Measurements from ENCODE around the gene FGFBP1.
"Not testable (repeated sequence)": the region's sequence is repeated elsewhere in the genome, so short reads cannot be mapped to it uniquely, and the experiment has no call there.

The FGFBP1 gene

DNA sequence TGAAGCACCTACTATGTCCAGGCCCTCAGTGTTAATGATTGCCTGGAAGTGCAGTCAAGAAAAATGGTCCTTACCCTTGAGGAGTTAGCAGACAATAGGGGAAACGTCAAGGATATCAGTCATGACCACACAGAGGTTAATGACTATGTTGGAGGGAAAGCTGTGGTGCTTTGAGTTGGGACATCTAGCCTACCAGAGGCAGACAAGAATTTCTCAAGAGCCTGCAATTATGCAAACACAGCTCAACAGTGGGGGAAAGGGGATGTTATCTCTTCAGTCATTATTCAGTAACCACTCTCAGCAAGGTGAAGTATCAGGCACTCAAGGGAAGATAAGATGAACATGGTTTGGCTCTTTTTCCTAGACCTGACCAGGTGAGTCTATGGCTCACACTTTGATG lies 7.0 kb upstream of the FGFBP1 start:
- no peak for DNase-seq (ENCODE audit: low read depth in 2 of 2)

DNA sequence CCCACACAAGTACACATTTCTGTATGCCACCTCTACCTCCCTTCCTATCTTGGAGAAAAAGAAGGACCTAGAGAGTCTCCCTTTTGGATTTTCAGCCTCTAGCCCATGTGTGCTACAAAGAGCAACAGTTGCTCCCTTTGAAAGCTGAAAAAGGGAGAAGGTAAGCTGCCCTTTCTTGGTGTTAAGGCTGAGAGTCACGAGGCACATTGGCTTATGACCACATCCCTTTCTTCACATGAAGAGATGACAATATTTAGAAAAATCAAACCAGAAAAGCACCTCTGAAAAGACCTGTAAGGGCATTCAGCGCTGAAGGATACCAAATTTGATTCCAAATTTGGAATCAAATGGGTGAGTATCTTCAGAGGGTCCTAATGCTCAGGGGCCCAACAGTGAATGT lies 6.4 kb upstream of the FGFBP1 start:
- no peak for DNase-seq (ENCODE audit: low read depth in 2 of 2)

DNA sequence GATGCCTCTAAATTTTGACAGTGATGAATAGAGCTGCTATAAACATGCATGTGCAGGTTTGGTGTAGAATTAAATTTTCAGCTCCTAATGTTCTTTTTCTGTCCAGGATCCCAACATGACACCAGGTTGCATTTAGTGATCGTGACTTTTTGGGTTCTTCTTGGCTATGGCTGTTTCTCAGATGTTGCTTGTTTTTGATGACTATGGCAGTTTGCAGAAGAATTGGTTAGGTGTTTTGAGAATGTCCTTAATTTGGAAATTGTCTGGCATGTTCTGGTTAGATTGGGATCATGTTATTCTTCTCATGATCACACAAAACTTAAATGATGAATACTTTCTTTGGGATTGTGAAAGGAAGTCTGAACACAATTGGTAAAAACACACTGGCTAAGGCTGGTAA lies 3.7 kb upstream of the FGFBP1 start:
- DNase-seq (ENCODE audit: low read depth in 2 of 2): no peak

DNA sequence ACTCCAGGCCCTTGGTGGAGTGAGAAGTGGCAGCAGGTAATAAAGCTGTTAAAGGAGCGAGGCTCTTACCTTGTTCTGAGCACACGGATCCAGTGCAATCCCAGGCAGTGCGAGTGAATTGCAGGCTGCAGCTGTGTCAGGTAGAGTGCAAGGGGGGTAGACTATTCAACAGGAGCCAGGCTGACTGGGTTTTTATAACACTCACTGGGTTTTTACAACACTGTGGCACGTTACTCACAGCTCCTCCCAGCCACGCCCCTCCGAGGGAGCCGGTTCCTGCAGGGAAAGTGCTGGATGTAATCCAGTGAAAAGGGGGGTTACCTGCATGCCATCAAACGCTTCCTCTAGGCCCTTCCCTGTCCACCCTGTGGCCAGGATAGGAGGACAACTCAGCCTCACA lies 358 bp downstream of the FGFBP1 start:
- DNase-seq (ENCODE audit: low read depth in 2 of 2): no peak

DNA sequence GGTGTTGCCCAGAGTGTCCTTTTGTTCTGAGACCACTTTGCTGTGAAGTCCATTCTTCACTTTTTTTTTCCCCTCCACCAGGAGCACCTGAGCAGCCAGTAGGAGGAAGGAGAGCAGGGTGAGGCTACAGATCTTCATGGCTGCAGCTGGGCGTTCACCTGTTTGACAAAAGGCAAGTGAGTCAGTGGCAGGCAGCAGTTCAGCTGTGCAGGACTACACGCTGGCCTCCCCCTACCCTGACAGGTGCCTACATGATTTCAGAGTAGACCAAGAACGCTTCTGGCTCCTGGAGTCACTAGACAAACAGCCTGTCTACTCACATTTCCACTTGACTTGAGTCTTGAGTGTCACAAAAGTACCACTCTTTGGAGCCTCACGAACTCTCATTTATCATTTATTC lies 2.0 kb downstream of the FGFBP1 start:
- no peak for DNase-seq (ENCODE audit: low read depth in 2 of 2)

DNA sequence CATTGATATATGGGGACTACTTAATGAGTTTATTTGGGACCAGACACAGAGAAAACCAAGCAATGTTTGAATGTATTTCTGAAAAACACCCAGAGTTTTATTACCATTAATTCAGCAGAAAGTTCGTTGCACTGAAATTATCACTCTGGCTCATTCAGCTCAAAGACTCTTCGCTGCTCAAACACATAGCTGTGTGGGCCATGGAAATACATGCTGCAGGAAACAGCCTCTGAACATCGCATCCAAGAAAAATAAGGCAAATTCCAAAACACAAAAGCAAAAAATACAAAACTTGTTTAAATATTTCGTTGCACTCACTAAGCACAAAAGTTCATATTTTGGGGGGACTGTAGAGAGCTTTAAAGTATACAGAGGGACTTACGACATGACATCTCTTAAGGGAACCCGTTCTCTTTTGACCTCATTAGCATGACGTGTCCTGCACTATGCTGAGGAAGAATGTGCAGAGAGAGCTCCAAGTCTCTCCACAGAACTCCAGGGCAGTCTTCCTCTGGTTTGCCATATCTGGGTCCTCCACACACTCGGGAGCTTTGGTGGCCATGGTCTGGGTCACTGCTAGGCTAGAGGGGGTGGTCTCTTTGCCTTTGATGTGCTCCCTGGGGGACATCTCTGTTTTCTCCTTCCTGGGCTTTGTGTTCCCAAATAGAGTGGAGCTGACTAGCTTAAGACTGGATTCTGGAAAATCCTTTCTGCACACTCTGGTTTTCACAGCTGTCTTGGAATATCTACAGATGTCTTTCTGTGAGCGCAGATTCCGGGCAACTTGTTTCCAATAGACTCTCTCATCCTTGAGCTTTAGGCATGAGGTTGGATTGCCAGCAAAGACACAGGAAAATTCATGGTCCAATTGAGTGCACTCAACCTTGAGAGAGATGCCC lies 2.8 kb downstream of the FGFBP1 start:
- no peak for DNase-seq (ENCODE audit: low read depth in 2 of 2)

DNA sequence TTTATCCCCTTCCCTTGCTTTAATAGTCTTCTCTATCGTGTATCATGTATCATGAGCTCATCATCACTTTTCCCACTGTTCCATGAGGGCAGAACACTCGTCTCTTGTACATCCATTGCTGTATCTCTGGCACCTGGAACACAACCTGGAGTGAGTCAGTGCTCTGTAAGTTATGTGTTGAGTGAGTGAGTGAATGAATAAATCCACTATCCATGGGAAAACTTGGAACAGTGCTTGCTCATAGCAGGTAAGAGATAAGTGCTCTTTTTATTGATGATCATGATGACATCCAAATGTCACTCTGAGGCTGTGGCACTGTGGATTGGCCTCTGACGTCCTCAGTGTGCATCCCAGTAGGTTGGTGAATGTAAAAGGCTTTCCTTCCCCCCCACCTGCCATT lies 4.3 kb downstream of the FGFBP1 start:
- DNase-seq (ENCODE audit: low read depth in 2 of 2): no peak

DNA sequence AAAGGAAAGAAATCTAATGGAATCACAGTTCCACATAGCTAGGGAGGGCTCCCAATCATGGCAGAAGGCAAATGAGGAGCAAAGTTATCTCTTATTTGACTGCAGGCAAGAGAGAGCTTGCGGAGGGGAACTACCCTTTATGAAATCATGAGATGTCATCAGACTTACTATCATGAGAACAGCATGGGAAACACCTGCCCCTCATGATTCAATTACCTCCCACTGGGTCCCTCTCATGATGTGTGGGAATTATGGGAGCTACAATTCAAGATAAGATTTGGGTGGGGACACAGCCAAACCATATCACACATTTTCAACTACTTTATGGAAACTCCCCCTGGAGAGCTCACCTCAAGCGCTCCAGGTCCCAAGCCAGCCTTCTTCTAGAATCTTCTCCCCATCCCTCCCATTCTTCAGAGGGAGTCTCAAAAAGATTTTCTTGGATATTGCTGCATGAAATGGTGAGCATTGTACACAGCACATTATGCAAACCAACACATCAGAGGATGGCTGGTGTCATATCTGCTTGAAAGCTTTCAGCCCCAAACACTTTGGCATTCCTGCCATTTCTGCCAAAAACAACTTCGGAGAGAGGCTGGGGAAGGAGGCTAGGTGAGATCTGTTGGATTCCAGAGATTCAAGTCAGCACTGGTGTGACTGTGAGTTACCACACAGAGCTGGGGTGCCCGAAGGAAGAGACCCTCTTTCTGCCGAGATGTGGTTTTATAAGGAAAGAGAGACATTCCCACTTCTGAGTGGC lies 6.9 kb downstream of the FGFBP1 start:
- no peak for DNase-seq (ENCODE audit: low read depth in 2 of 2)

DNA sequence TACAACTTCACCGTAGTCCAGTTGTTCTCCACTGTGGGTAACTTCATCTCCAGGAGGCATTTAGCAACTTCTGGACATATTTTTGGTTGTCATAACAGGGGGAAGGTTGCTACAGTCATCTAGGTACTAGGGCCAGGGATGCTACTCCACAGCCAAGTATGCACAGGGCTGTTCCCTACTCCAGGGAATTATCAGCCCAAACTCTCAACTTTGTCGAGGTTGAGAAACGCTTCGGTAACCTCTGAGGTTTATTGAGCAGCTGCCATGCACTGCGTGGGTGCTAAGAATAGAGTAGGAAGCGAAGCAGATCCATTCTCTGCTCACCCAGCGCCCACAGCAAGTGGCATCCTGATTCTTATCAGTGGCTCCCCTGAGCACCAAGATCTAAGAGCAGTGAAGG lies 8.2 kb downstream of the FGFBP1 start:
- no peak for DNase-seq (ENCODE audit: low read depth in 2 of 2)

DNA sequence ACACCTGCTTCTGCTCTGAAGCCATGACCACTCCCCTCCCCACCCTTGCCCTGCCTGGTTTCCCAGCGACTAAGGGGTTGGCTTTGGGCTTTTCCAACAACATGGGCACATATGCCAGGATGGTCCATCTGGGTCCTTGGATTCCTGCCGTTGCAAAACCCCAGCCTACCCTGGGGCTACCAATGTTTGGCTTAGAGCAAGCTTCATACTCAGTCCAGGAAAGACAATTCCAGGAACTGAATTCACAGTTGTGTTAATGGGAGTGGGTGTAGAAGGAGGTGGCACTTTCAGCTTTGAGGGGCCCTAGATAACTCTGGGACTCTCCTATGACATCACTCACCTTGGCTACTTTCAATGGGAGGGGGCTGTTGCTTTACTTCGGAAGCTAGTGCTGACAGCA lies 9.0 kb downstream of the FGFBP1 start:
- DNase-seq (ENCODE audit: low read depth in 2 of 2): no peak

DNA sequence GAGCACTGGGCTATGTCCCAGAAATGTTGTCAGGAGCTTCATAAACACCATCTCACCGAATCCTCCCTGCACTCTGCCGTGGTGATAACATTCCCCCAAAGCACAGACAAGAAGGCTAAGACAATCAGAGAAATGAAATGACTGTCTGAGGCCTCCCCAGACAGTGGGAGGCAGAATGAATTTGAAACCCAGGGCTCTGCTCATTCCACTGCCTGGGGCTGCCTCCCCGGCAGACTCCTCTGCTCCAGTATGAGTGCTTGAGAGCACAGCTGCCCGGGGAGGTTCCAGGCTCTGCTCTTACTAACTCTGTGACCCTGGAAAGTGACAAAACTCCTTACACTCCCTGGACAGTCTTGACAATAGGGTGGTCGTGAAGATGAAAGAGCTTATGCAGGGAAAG lies 9.7 kb downstream of the FGFBP1 start:
- DNase-seq (ENCODE audit: low read depth in 2 of 2): no peak

DNA sequence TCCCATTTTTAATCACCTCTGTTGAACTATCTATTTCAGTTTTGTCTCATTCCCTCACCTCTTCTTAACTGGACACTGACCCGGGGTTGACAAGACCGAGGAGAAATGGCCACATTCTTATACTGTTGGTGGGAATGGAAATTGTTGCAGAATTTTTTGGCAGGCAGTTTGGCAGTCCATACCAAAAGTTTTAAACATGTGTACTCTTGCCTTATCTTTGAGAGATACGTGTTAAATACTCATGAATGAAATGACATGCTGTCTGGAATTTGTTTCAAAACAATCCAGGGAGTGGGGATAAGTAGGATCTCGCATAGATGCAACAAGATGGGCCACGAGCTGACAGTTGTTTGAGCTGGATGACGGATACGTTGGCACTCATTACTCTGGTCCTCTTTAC lies 12.1 kb downstream of the FGFBP1 start:
- no peak for DNase-seq (ENCODE audit: low read depth in 2 of 2)

DNA sequence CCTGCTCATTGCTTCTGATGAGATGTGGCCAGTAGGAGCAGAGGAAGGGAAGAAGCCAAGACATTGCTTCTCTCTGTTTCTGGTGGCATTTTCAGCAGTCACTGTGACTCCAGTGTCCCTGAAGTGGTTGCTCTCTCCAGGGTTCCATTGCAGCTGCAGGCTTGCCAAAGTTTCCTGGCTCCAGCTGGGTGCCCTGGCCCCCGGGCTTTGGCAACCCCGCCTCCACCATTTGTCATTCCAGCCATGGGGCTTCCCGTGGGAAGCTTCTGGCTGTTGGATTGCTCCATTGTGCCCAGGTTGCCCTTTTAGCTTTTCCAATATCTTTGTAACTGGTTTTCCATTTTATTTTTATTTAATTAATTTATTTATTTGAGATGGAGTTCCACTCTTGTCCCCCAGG lies 12.7 kb downstream of the FGFBP1 start:
- no peak for DNase-seq (ENCODE audit: low read depth in 2 of 2)

DNA sequence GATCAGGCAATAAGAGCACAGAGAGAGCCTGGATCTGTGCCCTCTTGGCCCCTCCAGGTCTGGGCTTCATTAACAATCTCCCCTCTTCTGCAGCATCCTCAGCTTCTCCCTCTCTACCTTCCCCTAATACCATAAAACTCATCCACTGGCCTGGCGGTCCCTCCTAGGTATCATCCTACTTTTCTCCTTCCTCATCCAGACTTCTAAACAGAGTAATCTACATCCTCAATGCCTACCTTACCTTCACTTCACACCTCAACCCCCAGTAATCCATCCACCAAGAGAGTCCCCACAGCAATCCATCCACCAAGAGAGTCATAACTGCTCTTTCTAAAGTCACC lies 17.0 kb downstream of the FGFBP1 start:
- no peak for DNase-seq (ENCODE audit: low read depth in 2 of 2)

DNA sequence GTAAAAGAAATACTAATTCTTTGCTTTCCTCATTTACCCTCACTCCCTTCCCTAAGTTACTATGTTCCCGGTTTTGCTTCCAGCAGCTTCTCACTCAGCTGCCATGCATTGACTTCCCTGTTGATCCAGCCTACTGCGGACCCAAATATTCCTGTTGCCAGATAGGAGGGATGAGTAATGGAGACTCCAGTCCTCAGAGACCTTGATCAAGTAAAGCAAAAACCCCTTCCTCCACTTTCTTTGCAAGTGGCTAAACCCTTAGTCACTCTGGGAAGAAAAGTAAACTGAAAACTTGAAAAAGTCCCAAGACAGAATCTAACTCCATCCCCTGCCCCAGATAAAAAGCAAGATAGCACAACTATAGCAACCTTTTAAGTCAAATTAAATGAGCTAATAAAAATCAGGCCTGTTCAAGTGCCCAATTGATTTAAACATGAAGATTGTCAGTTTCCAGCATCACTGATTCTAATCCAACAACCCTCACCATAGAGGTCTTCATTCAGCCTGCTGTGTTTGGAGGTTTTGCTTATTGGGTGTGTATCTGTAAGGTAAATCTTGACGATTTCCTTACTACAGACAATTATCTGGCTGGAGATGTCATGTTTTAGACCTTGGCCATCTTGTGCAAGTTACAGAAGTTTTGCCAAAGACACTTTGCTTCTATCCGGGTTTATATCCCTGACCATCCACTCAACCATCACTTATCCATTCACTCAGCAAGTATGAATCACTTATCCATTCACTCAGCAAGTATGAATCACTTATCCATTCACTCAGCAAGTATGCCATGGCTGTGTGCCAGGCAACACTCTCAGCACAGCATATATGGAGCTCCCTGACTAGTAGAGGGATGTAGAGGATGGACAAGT lies 17.6 kb downstream of the FGFBP1 start:
- no peak for DNase-seq (ENCODE audit: low read depth in 2 of 2)

DNA sequence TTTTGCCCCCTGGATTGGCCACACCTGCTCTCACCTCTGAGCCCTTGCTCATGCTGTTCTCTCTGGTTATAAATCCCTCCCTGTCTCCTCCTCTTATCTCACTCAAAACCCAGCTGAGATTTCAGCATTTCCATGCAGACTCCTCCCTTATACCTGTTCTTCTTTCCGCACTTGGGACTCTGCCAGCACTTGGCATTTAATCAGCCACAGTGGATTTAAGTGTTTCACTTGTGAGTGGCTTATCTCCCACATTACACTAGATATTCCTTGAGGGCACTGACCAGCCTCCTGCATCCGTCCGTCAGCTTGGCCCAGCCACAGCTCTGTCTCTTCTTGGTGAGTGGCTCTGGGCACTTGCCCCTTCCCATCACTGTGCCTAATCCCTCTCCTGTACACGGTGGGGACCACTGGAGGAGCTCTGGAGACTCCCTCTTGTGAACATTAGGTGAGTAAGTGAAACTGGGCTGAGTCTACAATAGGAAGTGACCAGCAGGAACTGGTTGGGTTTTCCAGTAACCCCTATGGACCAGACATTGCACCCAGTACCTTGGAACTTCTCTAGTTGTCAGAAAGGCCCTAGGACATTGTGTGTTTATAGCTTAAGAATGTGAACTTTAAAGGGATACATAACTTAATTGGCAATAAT lies 19.9 kb downstream of the FGFBP1 start:
- no peak for DNase-seq (ENCODE audit: low read depth in 2 of 2)

DNA sequence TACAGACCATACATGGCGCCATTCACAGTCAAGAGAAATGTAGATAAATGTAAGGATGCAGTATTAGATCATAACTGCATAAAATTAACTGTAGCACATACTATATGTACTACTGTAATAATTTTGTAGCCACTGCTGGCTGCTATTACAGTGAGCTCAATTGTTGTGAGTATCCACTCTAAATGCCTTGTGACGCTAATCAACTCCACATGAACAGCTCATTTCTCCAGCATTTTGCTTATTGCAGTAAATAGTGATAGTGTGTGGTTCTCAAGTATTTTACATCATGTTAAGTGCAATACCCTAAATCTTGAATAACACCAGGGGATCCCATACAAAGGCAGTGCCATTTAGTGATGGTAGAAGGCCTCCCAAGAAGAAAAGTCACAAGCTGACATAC lies 21.2 kb downstream of the FGFBP1 start:
- DNase-seq (ENCODE audit: low read depth in 2 of 2): no peak

DNA sequence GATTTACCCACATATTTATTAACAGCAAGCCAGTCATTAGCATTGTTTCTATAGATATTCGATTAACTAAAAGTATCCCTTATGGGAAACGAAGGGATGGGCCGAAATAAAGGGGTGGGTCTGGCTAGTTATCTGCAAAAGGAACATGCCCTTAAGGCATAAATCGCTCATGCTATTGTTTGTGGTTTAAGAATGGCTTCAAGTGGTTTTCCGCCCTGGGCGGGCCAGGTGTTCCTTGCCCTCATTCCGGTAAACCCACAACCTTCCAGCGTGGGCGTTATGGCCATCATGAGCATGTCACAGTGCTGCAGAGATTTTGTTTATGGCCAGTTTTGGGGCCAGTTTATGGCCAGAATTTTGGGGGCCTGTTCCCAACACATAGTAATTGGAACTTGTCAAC lies 22.2 kb downstream of the FGFBP1 start:
- DNase-seq (ENCODE audit: low read depth in 2 of 2): not testable (repeated sequence)

DNA sequence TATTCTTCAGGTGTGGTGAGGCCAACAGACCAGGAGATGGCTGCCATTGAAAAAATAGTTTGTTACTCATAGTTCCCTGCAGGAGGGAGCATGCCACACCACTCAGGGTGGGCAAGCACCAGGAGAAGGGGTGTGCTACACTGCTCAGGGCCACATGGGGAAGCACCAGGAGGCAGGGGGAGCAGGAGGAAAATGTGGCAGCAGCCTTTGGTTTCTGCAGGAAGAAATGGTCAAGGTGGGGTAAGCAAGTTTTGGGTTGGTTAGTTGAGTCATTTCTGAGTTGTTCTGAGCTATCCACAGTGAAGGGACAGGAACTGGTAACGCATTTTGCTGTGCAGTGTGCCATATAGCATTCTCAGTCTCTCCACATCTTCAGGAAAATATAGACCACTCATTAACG lies 23.8 kb downstream of the FGFBP1 start:
- DNase-seq (ENCODE audit: low read depth in 2 of 2): no peak

DNA sequence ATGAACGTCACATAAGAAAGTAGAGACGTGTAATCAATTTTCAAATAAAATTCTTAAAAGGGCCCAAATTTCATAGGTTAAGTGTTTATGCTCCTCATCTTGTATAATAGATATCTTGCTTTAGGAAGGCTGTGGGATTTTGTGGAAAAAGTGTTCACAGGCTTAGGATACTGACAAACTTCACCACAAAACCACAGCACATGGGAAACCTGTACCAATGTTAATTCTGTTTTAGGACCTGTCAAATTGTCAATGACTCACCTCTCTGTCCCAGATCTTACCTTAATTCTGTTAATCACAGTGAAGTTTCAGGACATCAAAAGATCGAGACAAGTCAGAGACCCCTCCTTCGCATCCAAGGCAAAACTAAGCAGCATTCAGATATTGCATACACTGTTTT lies 24.2 kb downstream of the FGFBP1 start:
- no peak for DNase-seq (ENCODE audit: low read depth in 2 of 2)

DNA sequence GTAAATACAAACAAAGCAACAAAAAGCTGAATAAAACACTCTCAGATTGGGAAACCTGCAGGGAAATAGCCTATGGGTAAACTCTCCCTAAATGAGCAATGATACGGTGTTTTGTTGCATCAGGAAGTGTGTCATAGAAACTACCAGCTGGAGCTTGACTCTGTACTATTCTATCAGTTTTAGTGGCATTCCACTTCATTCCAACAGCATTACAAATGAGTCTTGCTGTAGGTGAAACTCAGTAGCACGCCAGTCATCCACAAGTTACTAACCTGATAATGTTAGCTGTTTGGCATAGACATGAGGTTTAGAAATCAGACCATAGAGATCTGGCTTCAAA lies 24.9 kb downstream of the FGFBP1 start:
- no peak for DNase-seq (ENCODE audit: low read depth in 2 of 2)

All from activated CD4-positive, alpha-beta T cell treated with anti-CD3 and anti-CD28 coated beads for 24 hours (primary cell).